H1 (cell line): ENCODE measurements around the gene PLCB4. TPM values are rescaled to one million over a fixed set of nuclear protein-coding genes. Genes with fewer than 3 reads are reported as not detected.

Source experiments
- CTCF ChIA-PET: fragments of 300-600 bp; sonication (Branson Sonifier 250); formaldehyde crosslinking; loops from one replicate; lab custom pipeline; 2021; ENCODE audit not compliant: partially characterized antibody; lab: Charles Lee
- POLR2A ChIA-PET: fragments of 300-600 bp; sonication (Branson Sonifier 250); formaldehyde crosslinking; loops from one replicate; lab custom pipeline; 2021; ENCODE audit warnings: inconsistent platforms; ENCODE audit not compliant: partially characterized antibody; lab: Charles Lee
- DNase-seq, 2 experiments: peaks; one replicate each; pipeline versions ENCODE4 v3.0.0 to v3.0.0-alpha.2; 2010 to 2022; ENCODE audit warnings: low spot score in 2 of 2, low read depth in 1 of 2, mixed read lengths in 1 of 2
- FAIRE-seq: peaks from 2 replicates; lab custom pipeline; 2011; peaks lifted over from hg19 to GRCh38; lab: Jason Lieb, UNC
- H2AFZ ChIP-seq: 2 replicates; pipeline ENCODE4 v1.8.1; 2012; ENCODE audit warnings: low read length, inconsistent platforms
- H2AK5ac ChIP-seq: 2 replicates; pipeline ENCODE4 v1.6.1; 2013; ENCODE audit warnings: low read depth, low read length
- H2BK120ac ChIP-seq: replicated peaks from 2 replicates; pipeline ENCODE3; 2013; ENCODE audit warnings: low read depth, low read length, inconsistent platforms
- H2BK12ac ChIP-seq: 2 replicates; pipeline ENCODE4 v1.6.1; 2013; ENCODE audit warnings: low read depth, low read length
- H2BK15ac ChIP-seq: 2 replicates; pipeline ENCODE4 v1.6.1; 2013; ENCODE audit warnings: low read length
- H2BK20ac ChIP-seq: 2 replicates; pipeline ENCODE4 v1.6.1; 2013; ENCODE audit warnings: low read length
- H2BK5ac ChIP-seq: 2 replicates; pipeline ENCODE4 v1.6.1; 2013; ENCODE audit warnings: low read depth, low read length
- H3K14ac ChIP-seq: 2 replicates; pipeline ENCODE4 v1.6.1; 2013; ENCODE audit warnings: inconsistent platforms; ENCODE audit not compliant: insufficient read length
- H3K18ac ChIP-seq: 2 replicates; pipeline ENCODE4 v1.6.1; 2013; ENCODE audit warnings: low read length; ENCODE audit errors: extremely low read depth
- H3K23ac ChIP-seq: 2 replicates; pipeline ENCODE4 v1.6.1; 2013; ENCODE audit warnings: inconsistent platforms; ENCODE audit not compliant: insufficient read length
- H3K23me2 ChIP-seq: 2 replicates; pipeline ENCODE4 v1.6.1; 2013; ENCODE audit warnings: low read depth, low read length
- H3K27ac ChIP-seq: 2 replicates; pipeline ENCODE4 v1.6.1; 2011; ENCODE audit warnings: low read depth, low read length, inconsistent platforms
- H3K27me3 ChIP-seq, 4 experiments: replicated peaks in 1 of 4; 1 replicate in 1 of 4; 2 replicates in 3 of 4; pipeline versions ENCODE4 v1.6.1 to v1.8.1; 2011 to 2013; ENCODE audit warnings: low read length in 3 of 4, mild to moderate bottlenecking in 3 of 4, inconsistent platforms in 2 of 4, mixed read lengths in 2 of 4, moderate library complexity in 1 of 4; ENCODE audit not compliant: control insufficient read depth in 3 of 4, insufficient read depth in 3 of 4; ENCODE audit errors: extremely low read depth in 1 of 4
- H3K36me3 ChIP-seq, 4 experiments: 2 replicates each; pipeline versions ENCODE4 v1.6.1 to v1.8.1; 2011 to 2013; ENCODE audit warnings: mild to moderate bottlenecking in 4 of 4, low read length in 3 of 4, moderate library complexity in 2 of 4, control low read depth in 1 of 4, inconsistent platforms in 1 of 4; ENCODE audit not compliant: insufficient read depth in 4 of 4, control insufficient read depth in 2 of 4
- H3K4ac ChIP-seq: replicated peaks from 2 replicates; pipeline ENCODE3; 2013; ENCODE audit warnings: low read length, low read depth, mixed read lengths, inconsistent platforms; ENCODE audit not compliant: insufficient read length
- H3K4me1 ChIP-seq, 4 experiments: replicated peaks in 1 of 4; 1 replicate in 1 of 4; 2 replicates in 3 of 4; pipeline versions ENCODE4 v1.6.1 to v1.8.1; 2011 to 2013; ENCODE audit warnings: low read length in 3 of 4, inconsistent platforms in 2 of 4, mixed read lengths in 1 of 4; ENCODE audit not compliant: insufficient read depth in 4 of 4, control insufficient read depth in 3 of 4
- H3K4me2 ChIP-seq, 2 experiments: 2 replicates each; pipeline versions ENCODE4 v1.6.1 to v1.8.1; 2011 to 2013; ENCODE audit warnings: low read depth in 2 of 2, low read length in 2 of 2, control low read depth in 1 of 2, inconsistent platforms in 1 of 2, mild to moderate bottlenecking in 1 of 2; ENCODE audit not compliant: insufficient read depth in 1 of 2
- H3K4me3 ChIP-seq, 4 experiments: fragments of 200-600, 300-600 bp in 1 of 4; sonication (generic), shearing (Covaris generic), sonication (Bioruptor Twin) in 1 of 4; 2 replicates each; pipeline versions ENCODE4 v1.5.1 to v1.8.1; 2011 to 2016; ENCODE audit warnings: low read length in 4 of 4, low read depth in 3 of 4, control low read depth in 2 of 4, inconsistent platforms in 2 of 4, mild to moderate bottlenecking in 2 of 4, mixed read lengths in 1 of 4, moderate library complexity in 1 of 4; ENCODE audit not compliant: insufficient read depth in 2 of 4; ENCODE audit errors: extremely low read depth in 1 of 4
- H3K56ac ChIP-seq: replicated peaks from 2 replicates; pipeline ENCODE3; 2013; ENCODE audit warnings: low read depth, mild to moderate bottlenecking, mixed read lengths, low read length, inconsistent platforms; ENCODE audit not compliant: insufficient read length
- H3K79me1 ChIP-seq: 2 replicates; pipeline ENCODE4 v1.6.1; 2013; ENCODE audit warnings: low read depth, low read length, control low read depth
- H3K79me2 ChIP-seq, 2 experiments: 2 replicates each; pipeline versions ENCODE4 v1.6.1 to v1.8.1; 2012 to 2013; ENCODE audit warnings: low read length in 2 of 2, mild to moderate bottlenecking in 2 of 2, inconsistent platforms in 1 of 2; ENCODE audit not compliant: insufficient read depth in 2 of 2, control insufficient read depth in 1 of 2
- H3K9ac ChIP-seq, 4 experiments: replicated peaks in 1 of 4; 1 replicate in 1 of 4; 2 replicates in 3 of 4; pipeline versions ENCODE4 v1.6.1 to v1.8.1; 2011 to 2013; ENCODE audit warnings: low read depth in 3 of 4, low read length in 3 of 4, control low read depth in 2 of 4, mild to moderate bottlenecking in 2 of 4, moderate library complexity in 2 of 4, inconsistent platforms in 1 of 4; ENCODE audit errors: extremely low read depth in 1 of 4
- H3K9me3 ChIP-seq, 2 experiments: 2 replicates each; pipeline versions ENCODE4 v1.6.1 to v1.8.1; 2012 to 2013; ENCODE audit warnings: mild to moderate bottlenecking in 2 of 2, moderate library complexity in 2 of 2, control low read depth in 1 of 2, inconsistent platforms in 1 of 2, low read depth in 1 of 2, low read length in 1 of 2, mixed read lengths in 1 of 2; ENCODE audit not compliant: insufficient read depth in 2 of 2
- H4K20me1 ChIP-seq, 2 experiments: replicated peaks in 1 of 2; 2 replicates each; pipeline versions ENCODE3 to v1.8.1; 2011 to 2013; ENCODE audit warnings: inconsistent platforms in 2 of 2, low read length in 2 of 2, mild to moderate bottlenecking in 1 of 2; ENCODE audit not compliant: insufficient read depth in 2 of 2, control insufficient read depth in 1 of 2
- H4K5ac ChIP-seq: 2 replicates; pipeline ENCODE4 v1.6.1; 2013; ENCODE audit warnings: low read length, low read depth, mixed read lengths, inconsistent platforms; ENCODE audit not compliant: insufficient read length
- H4K8ac ChIP-seq: 2 replicates; pipeline ENCODE4 v1.8.0; 2013; ENCODE audit warnings: mild to moderate bottlenecking, moderate library complexity, low read length, inconsistent platforms; ENCODE audit not compliant: insufficient read depth; ENCODE audit errors: extremely low read depth
- H4K91ac ChIP-seq: replicated peaks from 2 replicates; pipeline ENCODE3; 2013; ENCODE audit warnings: low read length, mixed read lengths, inconsistent platforms; ENCODE audit not compliant: insufficient read length
- BACH1 ChIP-seq: IDR thresholded peaks from 2 replicates; pipeline ENCODE4 v1.6.1; 2012; ENCODE audit warnings: low read length, improper control_type of control experiment
- BCL11A ChIP-seq, 2 experiments: IDR thresholded peaks; one replicate each; pipeline ENCODE4 v1.6.1; 2011; ENCODE audit warnings: low read depth in 2 of 2, low read length in 2 of 2, mild to moderate bottlenecking in 2 of 2
- CTBP2 ChIP-seq: IDR thresholded peaks from 2 replicates; pipeline ENCODE4 v1.7.0; 2011; ENCODE audit warnings: borderline replicate concordance, mild to moderate bottlenecking, moderate library complexity, mixed read lengths, low read length; ENCODE audit not compliant: insufficient read depth, insufficient read length
- EZH2 ChIP-seq: fragments of 200-600 bp; sonication (generic); IDR thresholded peaks from 2 replicates; pipeline ENCODE4 v1.7.1; 2012; ENCODE audit warnings: low read depth, mild to moderate bottlenecking, moderate library complexity, low read length, inconsistent platforms; ENCODE audit not compliant: severe bottlenecking
- HDAC2 ChIP-seq, 2 experiments: fragments of 300-600 bp in 1 of 2; sonication (generic) in 1 of 2; IDR thresholded peaks; 2 replicates each; pipeline ENCODE4 v1.6.1; 2011 to 2012; ENCODE audit warnings: low read depth in 2 of 2, low read length in 2 of 2, mild to moderate bottlenecking in 2 of 2, moderate library complexity in 2 of 2, borderline replicate concordance in 1 of 2, inconsistent platforms in 1 of 2
- JUND ChIP-seq: IDR thresholded peaks from 2 replicates; pipeline ENCODE4 v1.6.1; 2011; ENCODE audit warnings: mild to moderate bottlenecking, improper control_type of control experiment, low read length
- MAFK ChIP-seq: IDR thresholded peaks from 2 replicates; pipeline ENCODE4 v1.6.1; 2012; ENCODE audit warnings: low read depth, mild to moderate bottlenecking, improper control_type of control experiment, low read length
- RBBP5 ChIP-seq: IDR thresholded peaks from 2 replicates; pipeline ENCODE4 v1.7.1; 2012; ENCODE audit warnings: low read depth, mild to moderate bottlenecking, inconsistent platforms, low read length, moderate library complexity, borderline replicate concordance
- SIN3A ChIP-seq, 2 experiments: IDR thresholded peaks in 1 of 2; conservative IDR thresholded peaks in 1 of 2; 2 replicates each; pipeline ENCODE4 v1.6.1; 2011 to 2012; ENCODE audit warnings: low read length in 2 of 2, improper control_type of control experiment in 1 of 2, low read depth in 1 of 2, mild to moderate bottlenecking in 1 of 2
- SP1 ChIP-seq: IDR thresholded peaks from 2 replicates; pipeline ENCODE4 v1.6.1; 2011; ENCODE audit warnings: low read depth, low read length
- TBP ChIP-seq: IDR thresholded peaks from 2 replicates; pipeline ENCODE4 v1.6.1; 2011; ENCODE audit warnings: low read depth, low read length, improper control_type of control experiment
- ZNF274 ChIP-seq: IDR thresholded peaks from 2 replicates; pipeline ENCODE4 v1.7.0; 2012; ENCODE audit warnings: low read length, borderline replicate concordance; ENCODE audit errors: extremely low read depth
- WGBS, 2 experiments: shearing (Covaris generic) in 1 of 2; methylation state at CpG; one replicate each; pipeline versions ENCODE4 v1.1.6 to v1.1.7; 2013 to 2015; ENCODE audit warnings: low lambda C conversion rate in 2 of 2, mixed read lengths in 2 of 2, inconsistent platforms in 1 of 2, low coverage in 1 of 2, missing lambda C conversion rate in 1 of 2; ENCODE audit not compliant: insufficient replicate concordance in 2 of 2, insufficient coverage in 1 of 2, insufficient read length in 1 of 2; ENCODE audit errors: extremely low coverage in 1 of 2, missing lambda C conversion rate in 1 of 2; 5-methylcytosine and 5-hydroxymethylcytosine counted together
- polyA plus RNA-seq, 7 experiments: library from polyadenylated mRNA; depleted of rRNA in 3 of 7; stranded (reverse) in 5 of 7; unstranded in 2 of 7; fragments of >200 nt in 5 of 7; fragments of 200-250 nt in 2 of 7; gene quantifications; 1 replicate in 5 of 7; 2 replicates in 1 of 7; 4 replicates in 1 of 7; pipeline versions ENCODE4 v1.2.1 to v1.2.3, GENCODE V29; 2011 to 2013; ENCODE audit warnings: missing spikeins in 2 of 7, mixed read lengths in 2 of 7
- total RNA-seq: library from RNA; stranded (reverse); fragmentation: NEBNext Ultra II Directional; extraction: Animal tissue kit (Norgen Biotek cat#: 25700); gene quantifications from 2 replicates; pipeline ENCODE4 v1.2.1, GENCODE V29; 2021

PLCB4 gene
- total and polyA plus RNA-seq, 2 of the 8 experiments (the other 6 are each of a cell fraction or from before 2014, with no cell fraction given), result 3.2 to 14.1 TPM

- Histone ChIP-seq H4K5ac (no peak overlapping the region), H3K79me2 (peaks cover 0 to 4% of the 10 kb centered on the region in 2 experiments; a peak in 1 of 4 replicates), H3K9ac (no peak overlapping the region), H3K14ac (no peak overlapping the region), H2BK120ac (no peak overlapping the region), H3K4me3 (no peak overlapping the region), H2BK5ac (no peak overlapping the region), H3K36me3 (no peaks in the 10 kb centered on the region), H2AFZ (no peak overlapping the region), H2AK5ac (no peak overlapping the region), H3K4me1 (peaks cover 0 to 12% (median 8%) of the 10 kb centered on the region in 4 experiments; a peak in 5 of 7 replicates), H3K23me2 (no peaks in the 10 kb centered on the region), H2BK12ac (no peak overlapping the region), H3K4me2 (no peak overlapping the region; a peak in 1 of 4 replicates), H3K56ac (no peak overlapping the region), H4K8ac (no peak overlapping the region), H4K20me1 (no peaks in the 10 kb centered on the region), H3K27ac (no peak overlapping the region), H3K27me3 (no peaks in the 10 kb centered on the region), H3K4ac (no peak overlapping the region), H3K23ac (no peak overlapping the region), H4K91ac (no peak overlapping the region), H3K79me1 (no peaks in the 10 kb centered on the region; the same call in 1 of the 2 replicates), H2BK15ac (no peak overlapping the region; the same call in 1 of the 2 replicates)
- ChIA-PET CTCF (interaction anchor here (1.0 to 1.5 kb wide), 3 partner anchors 13 to 367 kb away, joined by 3 to 4 read pairs (median 3); no protein-coding TSS in a partner anchor), POLR2A (interaction anchor here (0.6 kb wide), 1 partner anchor 298 kb away, joined by 3 read pairs; no protein-coding TSS in a partner anchor)
- WGBS, 2 experiments, result 75% methylated on average over 1 of the region's 1 CpG; no CpG with 5 or more reads in 1 of the 2 experiments
- no peak for FAIRE-seq
- no peak for TF ChIP-seq RBBP5
- no peak for TF ChIP-seq SP1
- TF ChIP-seq CTBP2, result no peak
- TF ChIP-seq ZNF274, result no peak
- no peak for TF ChIP-seq HDAC2 (IDR thresholded peaks at IDR 0.05; ENCODE audit: borderline replicate concordance in 1 of 2, low read depth in 2 of 2, low read length in 2 of 2)
- TF ChIP-seq MAFK, result no peak
- no peak for TF ChIP-seq TBP
- TF ChIP-seq BACH1, result no peak
- no peak for TF ChIP-seq SIN3A (conservative IDR thresholded peaks at IDR 0.05 in 1 of 2, IDR thresholded peaks at IDR 0.05 in 1 of 2; ENCODE audit: low read depth in 1 of 2, low read length in 2 of 2)
- no peak for TF ChIP-seq JUND
- no peak for TF ChIP-seq BCL11A (IDR thresholded peaks at IDR 0.05; ENCODE audit: low read depth in 2 of 2, low read length in 2 of 2)
- no peak for TF ChIP-seq EZH2
- TF ChIP-seq, all 59 proteins: peak for 0
- no peak for DNase-seq
- Histone ChIP-seq H3K9me3 (no peaks in the 10 kb centered on the region), H3K18ac (no peak overlapping the region), H2BK20ac (no peak overlapping the region)
These were observed 110.4 kb downstream of the PLCB4 start for GRCh38 chr20:9179193-9179802.
